ENCODE results near the gene SHC2.

The SHC2 gene

DNA sequence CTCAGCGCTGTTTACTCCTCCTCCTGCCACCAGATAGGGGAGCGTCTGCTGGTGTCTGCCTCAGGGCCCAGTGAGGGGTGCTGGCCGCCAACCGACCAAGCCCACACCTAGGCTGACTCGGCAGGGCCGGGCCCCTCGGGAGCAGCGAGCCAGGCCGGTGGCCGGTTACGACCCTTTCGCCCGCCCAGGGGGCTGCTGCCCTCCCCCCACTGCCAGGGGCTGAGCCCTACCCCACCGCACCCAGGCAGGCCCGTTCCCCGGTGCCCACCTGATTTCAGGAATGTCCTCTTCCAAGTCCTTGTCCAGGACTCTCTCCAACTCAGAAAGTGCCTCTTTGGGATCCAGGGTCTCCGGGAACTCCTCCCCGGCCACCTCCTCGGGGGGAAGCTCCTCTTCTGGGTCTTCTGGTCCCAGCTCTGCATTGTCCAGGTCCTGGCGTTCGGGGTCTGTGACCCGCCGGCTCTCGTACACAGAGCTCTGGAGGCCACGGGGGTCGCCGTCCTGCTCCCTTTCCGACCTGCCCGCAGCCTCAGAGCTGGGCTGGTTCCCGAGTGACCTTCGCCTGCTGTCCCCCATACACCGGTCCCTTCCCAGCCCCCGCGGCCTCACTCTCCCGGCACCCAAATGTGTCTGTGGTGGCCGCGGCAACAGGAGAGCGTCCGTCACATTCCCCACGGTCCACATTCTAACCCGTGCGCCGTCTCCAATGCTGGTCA is 85.3 kb downstream of the SHC2 start:
- H3K27me3 ChIP-seq (ENCODE audit: control insufficient read depth in 1 of 2, insufficient read depth in 2 of 2, low read length in 2 of 2) = peaks cover 0 to 26% of the 10 kb centered on the region in 2 donors
- H3K4me1 ChIP-seq (ENCODE audit: insufficient read depth, low read length) = no peaks in the 10 kb centered on the region

DNA sequence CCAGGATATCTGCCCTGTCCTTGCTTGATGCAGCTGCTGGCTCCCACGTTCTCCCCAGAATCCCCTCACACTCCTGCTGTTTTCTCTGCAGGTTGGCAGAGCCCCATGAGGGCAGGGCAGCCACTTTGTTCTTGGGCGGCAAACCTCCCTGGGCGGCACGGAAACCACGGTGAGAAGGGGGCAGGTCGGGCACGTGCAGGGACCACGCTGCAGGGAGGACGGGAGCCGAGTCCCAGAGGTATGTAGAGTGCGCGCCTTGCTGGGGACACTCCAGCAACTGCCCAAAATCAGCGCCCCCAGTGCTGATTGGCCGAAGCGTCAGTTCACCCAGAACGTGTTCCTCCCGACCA is 86.0 kb downstream of the SHC2 start:
- no peak overlapping the region for H3K27ac ChIP-seq (ENCODE audit: low read depth, low read length)
- no peaks in the 10 kb centered on the region for H3K9me3 ChIP-seq (ENCODE audit: low read length)
- no peaks in the 10 kb centered on the region for H3K4me1 ChIP-seq (ENCODE audit: insufficient read depth, low read length)
- H3K36me3 ChIP-seq (ENCODE audit: insufficient read depth, low read length) = no peaks in the 10 kb centered on the region
- H3K4me3 ChIP-seq (ENCODE audit: low read depth in 1 of 2, low read length in 2 of 2) = no peak overlapping the region
- no peak overlapping the region for H3K9ac ChIP-seq (ENCODE audit: low read length)
- peaks cover 0 to 26% of the 10 kb centered on the region in 2 donors for H3K27me3 ChIP-seq (ENCODE audit: control insufficient read depth in 1 of 2, insufficient read depth in 2 of 2, low read length in 2 of 2)

More for the DNA sequence above, 85.3 kb downstream of the SHC2 start:
- no peaks in the 10 kb centered on the region for H3K9me3 ChIP-seq (ENCODE audit: low read length)
- no peak overlapping the region for H3K4me3 ChIP-seq (ENCODE audit: low read depth in 1 of 2, low read length in 2 of 2)
- no peaks in the 10 kb centered on the region for H3K36me3 ChIP-seq (ENCODE audit: insufficient read depth, low read length)
- no peak overlapping the region for H3K27ac ChIP-seq (ENCODE audit: low read depth, low read length)
- H3K9ac ChIP-seq (ENCODE audit: low read length) = no peak overlapping the region

- Histone ChIP-seq H3K9me3 (ENCODE audit: low read length) (no peaks in the 10 kb centered on the region), H3K9ac (ENCODE audit: low read length) (no peak overlapping the region), H3K27ac (ENCODE audit: low read depth, low read length) (no peak overlapping the region), H3K27me3 (ENCODE audit: control insufficient read depth in 1 of 2, insufficient read depth in 2 of 2, low read length in 2 of 2) (peaks cover 0 to 27% of the 10 kb centered on the region in 2 donors), H3K36me3 (ENCODE audit: insufficient read depth, low read length) (no peaks in the 10 kb centered on the region), H3K4me3 (ENCODE audit: low read depth in 1 of 2, low read length in 2 of 2) (no peak overlapping the region), H3K4me1 (ENCODE audit: insufficient read depth, low read length) (no peaks in the 10 kb centered on the region)
Observed at GRCh38 chr19:374183-374885, 86.5 kb downstream of the SHC2 start.

DNA sequence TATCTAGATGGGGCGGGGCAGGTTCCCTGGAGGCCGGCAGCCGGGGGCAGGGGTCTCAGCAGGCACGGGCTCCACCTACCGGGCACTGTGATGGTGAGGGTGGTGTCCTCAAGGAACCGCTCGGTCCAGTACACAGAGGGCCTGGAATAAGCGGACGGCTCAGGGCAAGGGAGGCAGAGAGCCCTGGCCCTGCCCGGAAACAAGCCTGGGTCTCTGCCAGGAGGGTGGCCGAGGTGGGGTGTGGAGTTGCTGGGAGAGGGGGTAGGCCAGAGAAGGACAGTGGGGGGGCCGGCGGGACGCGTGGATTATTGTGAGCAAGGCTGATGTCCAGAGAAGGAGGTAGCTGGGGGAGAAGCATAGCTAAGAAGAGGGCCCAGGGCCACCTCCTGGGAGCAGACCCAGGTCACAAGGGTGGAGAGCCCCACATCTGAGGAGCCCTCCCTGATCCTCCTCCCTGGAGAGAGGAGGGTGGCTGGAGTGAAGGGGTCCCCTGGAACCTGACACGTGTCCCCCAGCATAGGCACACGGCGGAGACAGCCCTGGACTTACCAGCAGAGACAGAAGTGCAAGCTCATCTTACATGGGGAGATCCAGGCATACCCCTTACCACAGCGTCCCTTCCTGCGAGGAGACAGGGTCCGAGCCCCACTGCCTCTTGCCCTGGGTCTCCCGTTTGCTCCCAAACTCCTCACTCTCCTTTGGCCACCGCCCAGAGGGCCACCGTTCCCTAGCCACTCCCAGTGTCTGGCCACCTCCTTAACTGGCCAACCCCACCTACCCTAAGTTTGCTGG is 87.2 kb downstream of the SHC2 start:
- H3K4me1 ChIP-seq (ENCODE audit: insufficient read depth, low read length) = no peaks in the 10 kb centered on the region
- H3K4me3 ChIP-seq (ENCODE audit: low read depth in 1 of 2, low read length in 2 of 2) = no peak overlapping the region
- no peak overlapping the region for H3K27ac ChIP-seq (ENCODE audit: low read depth, low read length)
- no peaks in the 10 kb centered on the region for H3K9me3 ChIP-seq (ENCODE audit: low read length)
- peaks cover 0 to 30% of the 10 kb centered on the region in 2 donors for H3K27me3 ChIP-seq (ENCODE audit: control insufficient read depth in 1 of 2, insufficient read depth in 2 of 2, low read length in 2 of 2)
- no peak overlapping the region for H3K9ac ChIP-seq (ENCODE audit: low read length)
- no peaks in the 10 kb centered on the region for H3K36me3 ChIP-seq (ENCODE audit: insufficient read depth, low read length)

- H3K4me1 ChIP-seq (ENCODE audit: insufficient read depth, low read length) = no peaks in the 10 kb centered on the region
- no peaks in the 10 kb centered on the region for H3K9me3 ChIP-seq (ENCODE audit: low read length)
- H3K27ac ChIP-seq (ENCODE audit: low read depth, low read length) = no peak overlapping the region
- H3K9ac ChIP-seq (ENCODE audit: low read length) = no peak overlapping the region
- H3K4me3 ChIP-seq (ENCODE audit: low read depth in 1 of 2, low read length in 2 of 2) = no peak overlapping the region
- peaks cover 0 to 30% of the 10 kb centered on the region in 2 donors for H3K27me3 ChIP-seq (ENCODE audit: control insufficient read depth in 1 of 2, insufficient read depth in 2 of 2, low read length in 2 of 2)
- H3K36me3 ChIP-seq (ENCODE audit: insufficient read depth, low read length) = no peaks in the 10 kb centered on the region
Observed at GRCh38 chr19:372306-372890, 88.4 kb downstream of the SHC2 start.

DNA sequence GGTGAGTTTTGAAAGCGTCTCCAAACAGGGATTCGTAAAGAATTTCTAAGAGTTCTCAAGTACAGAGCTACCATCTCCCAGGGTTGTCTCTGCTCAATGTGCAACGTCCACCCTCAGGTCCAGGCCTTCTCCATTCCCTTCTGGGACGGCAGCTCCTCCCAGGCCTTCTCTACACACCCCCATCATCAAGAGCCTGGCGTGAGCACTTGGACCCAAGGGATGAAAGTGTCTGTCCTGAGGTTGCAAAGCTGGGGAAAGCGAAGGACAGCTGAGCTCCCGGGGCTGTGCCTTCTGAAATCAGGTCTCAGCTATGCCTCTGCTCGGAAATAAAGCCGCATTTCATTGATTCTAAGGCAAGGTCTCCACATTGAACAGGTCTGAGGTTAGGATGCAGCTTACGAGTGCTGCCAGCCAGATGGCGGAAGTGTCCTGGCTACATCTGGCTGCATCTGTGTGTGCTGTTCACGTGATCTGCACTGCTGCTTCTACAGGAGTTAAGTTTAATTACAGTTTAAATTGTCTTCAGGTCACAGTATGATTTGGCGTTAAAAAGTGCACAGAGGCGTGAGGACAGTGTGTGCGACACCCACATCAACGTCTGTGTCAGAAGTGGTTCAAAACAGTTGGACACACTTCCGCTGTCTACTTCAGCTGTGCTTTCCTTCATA is 89.2 kb downstream of the SHC2 start:
- Histone ChIP-seq H3K27me3 (ENCODE audit: control insufficient read depth in 1 of 2, insufficient read depth in 2 of 2, low read length in 2 of 2) (peaks cover 0 to 30% of the 10 kb centered on the region in 2 donors), H3K4me3 (ENCODE audit: low read depth in 1 of 2, low read length in 2 of 2) (no peak overlapping the region), H3K9ac (ENCODE audit: low read length) (no peak overlapping the region)

DNA sequence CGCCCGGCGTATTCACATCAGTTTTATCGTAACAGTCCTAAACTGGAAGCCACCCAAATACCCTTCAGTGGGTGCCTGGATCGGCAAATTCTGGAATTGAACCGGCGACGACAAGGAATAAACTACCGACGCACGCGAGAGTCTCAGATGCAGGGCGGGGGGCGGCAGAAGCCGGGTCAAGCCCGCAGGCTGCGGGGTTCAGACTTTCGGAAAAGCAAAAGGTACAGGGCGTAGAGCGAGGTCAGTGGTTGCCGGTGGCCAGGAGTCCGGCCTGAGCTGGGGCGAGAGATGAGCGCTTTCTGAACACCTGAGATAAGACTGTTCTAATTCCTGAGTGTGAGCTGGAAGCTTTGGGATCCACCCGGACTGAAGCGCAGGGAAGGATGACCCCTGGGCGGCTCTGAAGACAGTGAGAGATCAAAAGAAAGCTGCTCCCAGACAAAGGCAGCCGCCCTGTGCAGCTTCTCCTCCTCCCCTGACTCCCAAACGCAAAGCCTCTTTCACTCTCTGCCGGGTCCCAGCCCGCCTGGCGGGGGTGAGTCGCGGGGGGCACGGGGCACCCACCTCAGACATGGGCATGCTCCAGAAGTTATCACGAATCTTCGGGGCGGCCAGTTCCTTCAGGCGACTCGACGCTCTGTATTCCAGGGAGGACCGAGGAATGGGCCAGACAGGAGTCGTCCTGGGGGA is 90.0 kb downstream of the SHC2 start:
- Histone ChIP-seq H3K4me3 (ENCODE audit: low read depth in 1 of 2, low read length in 2 of 2) (no peak overlapping the region), H3K4me1 (ENCODE audit: insufficient read depth, low read length) (no peaks in the 10 kb centered on the region), H3K27me3 (ENCODE audit: control insufficient read depth in 1 of 2, insufficient read depth in 2 of 2, low read length in 2 of 2) (peaks cover 0 to 29% of the 10 kb centered on the region in 2 donors), H3K9me3 (ENCODE audit: low read length) (no peaks in the 10 kb centered on the region), H3K27ac (ENCODE audit: low read depth, low read length) (no peak overlapping the region), H3K9ac (ENCODE audit: low read length) (no peak overlapping the region), H3K36me3 (ENCODE audit: insufficient read depth, low read length) (no peaks in the 10 kb centered on the region)

More for the DNA sequence above, 89.2 kb downstream of the SHC2 start:
- no peaks in the 10 kb centered on the region for H3K36me3 ChIP-seq (ENCODE audit: insufficient read depth, low read length)
- no peaks in the 10 kb centered on the region for H3K9me3 ChIP-seq (ENCODE audit: low read length)
- H3K27ac ChIP-seq (ENCODE audit: low read depth, low read length) = no peak overlapping the region
- H3K4me1 ChIP-seq (ENCODE audit: insufficient read depth, low read length) = no peaks in the 10 kb centered on the region

DNA sequence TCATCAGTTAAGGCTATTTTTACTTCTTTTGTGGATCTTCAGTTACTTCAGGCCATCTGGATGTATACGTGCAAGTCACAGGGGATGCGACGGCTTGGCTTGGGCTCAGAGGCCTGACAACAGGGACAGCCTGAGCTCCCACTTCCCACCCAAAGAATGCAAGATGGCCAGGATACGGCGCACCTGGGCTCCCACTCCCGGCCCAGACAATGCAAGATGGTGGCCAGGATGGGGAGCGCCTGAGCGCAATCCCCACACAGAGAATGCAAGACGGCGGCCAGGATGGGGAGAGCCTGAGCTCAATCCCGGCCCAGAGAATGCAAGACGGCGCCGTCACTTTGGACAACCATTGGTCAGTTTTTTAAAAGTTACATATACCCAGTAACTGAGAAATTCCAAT is 91.0 kb downstream of the SHC2 start:
- Histone ChIP-seq H3K9ac (ENCODE audit: low read length) (no peak overlapping the region), H3K9me3 (ENCODE audit: low read length) (no peaks in the 10 kb centered on the region), H3K4me3 (ENCODE audit: low read depth in 1 of 2, low read length in 2 of 2) (no peak overlapping the region), H3K27me3 (ENCODE audit: control insufficient read depth in 1 of 2, insufficient read depth in 2 of 2, low read length in 2 of 2) (peaks cover 0 to 20% of the 10 kb centered on the region in 2 donors), H3K4me1 (ENCODE audit: insufficient read depth, low read length) (no peaks in the 10 kb centered on the region), H3K36me3 (ENCODE audit: insufficient read depth, low read length) (no peaks in the 10 kb centered on the region), H3K27ac (ENCODE audit: low read depth, low read length) (no peak overlapping the region)

GRCh38 chr19:369256-369655 is 91.6 kb downstream of the SHC2 start:
- H3K27me3 ChIP-seq (ENCODE audit: control insufficient read depth in 1 of 2, insufficient read depth in 2 of 2, low read length in 2 of 2) = peaks cover 0 to 14% of the 10 kb centered on the region in 2 donors
- no peak overlapping the region for H3K27ac ChIP-seq (ENCODE audit: low read depth, low read length)
- H3K36me3 ChIP-seq (ENCODE audit: insufficient read depth, low read length) = no peaks in the 10 kb centered on the region
- H3K4me1 ChIP-seq (ENCODE audit: insufficient read depth, low read length) = no peaks in the 10 kb centered on the region
- no peak overlapping the region for H3K4me3 ChIP-seq (ENCODE audit: low read depth in 1 of 2, low read length in 2 of 2)
- no peaks in the 10 kb centered on the region for H3K9me3 ChIP-seq (ENCODE audit: low read length)
- H3K9ac ChIP-seq (ENCODE audit: low read length) = no peak overlapping the region

GRCh38 chr19:368630-369024 is 92.2 kb downstream of the SHC2 start:
- H3K27me3 ChIP-seq (ENCODE audit: control insufficient read depth in 1 of 2, insufficient read depth in 2 of 2, low read length in 2 of 2) = peaks cover 0 to 9% of the 10 kb centered on the region in 2 donors
- no peak overlapping the region for H3K27ac ChIP-seq (ENCODE audit: low read depth, low read length)
- H3K9ac ChIP-seq (ENCODE audit: low read length) = no peak overlapping the region

More at GRCh38 chr19:368630-369024, 92.2 kb downstream of the SHC2 start:
- Histone ChIP-seq H3K4me1 (ENCODE audit: insufficient read depth, low read length) (no peaks in the 10 kb centered on the region), H3K36me3 (ENCODE audit: insufficient read depth, low read length) (no peaks in the 10 kb centered on the region), H3K4me3 (ENCODE audit: low read depth in 1 of 2, low read length in 2 of 2) (no peak overlapping the region), H3K9me3 (ENCODE audit: low read length) (no peaks in the 10 kb centered on the region)

Measured in muscle layer of colon (tissue), 2 donors.